WTC11 (cell line): ENCODE data around the gene ZNF343. TPM values are rescaled to one million over a fixed set of nuclear protein-coding genes. Genes with fewer than 3 reads are reported as not detected.

Experiments
- ARID4B ChIP-seq: sonication (generic); formaldehyde crosslinking; IDR thresholded peaks from 2 replicates; pipeline ENCODE4 v1.8.0; 2023; ENCODE audit warnings: missing genetic modification reagents, mild to moderate bottlenecking, borderline replicate concordance
- CBFB ChIP-seq: sonication (generic); formaldehyde crosslinking; IDR thresholded peaks from 2 replicates; pipeline ENCODE4 v1.8.1; 2022; ENCODE audit warnings: mild to moderate bottlenecking, low read depth, missing genetic modification reagents
- ESRRA ChIP-seq: sonication (generic); formaldehyde crosslinking; IDR thresholded peaks from 2 replicates; pipeline ENCODE4 v1.8.1; 2022; ENCODE audit warnings: mild to moderate bottlenecking, missing genetic modification reagents, borderline replicate concordance
- ETV6 ChIP-seq: sonication (generic); formaldehyde crosslinking; IDR thresholded peaks from 2 replicates; pipeline ENCODE4 v1.8.1; 2022; ENCODE audit warnings: mild to moderate bottlenecking, missing genetic modification reagents
- FOXJ3 ChIP-seq: sonication (generic); formaldehyde crosslinking; IDR thresholded peaks from 2 replicates; pipeline ENCODE4 v1.9.0; 2021; ENCODE audit warnings: missing genetic modification reagents, mild to moderate bottlenecking, borderline replicate concordance
- FOXP4 ChIP-seq: sonication (generic); formaldehyde crosslinking; IDR thresholded peaks from 2 replicates; pipeline ENCODE4 v1.8.0; 2022; ENCODE audit warnings: mild to moderate bottlenecking, missing genetic modification reagents
- GRHL2 ChIP-seq: fragments of 250-450 bp; sonication (Bioruptor Pico); IDR thresholded peaks from 2 replicates; pipeline ENCODE4 v1.8.0; 2022; ENCODE audit warnings: mild to moderate bottlenecking, moderate library complexity; ENCODE audit not compliant: insufficient replicate concordance, severe bottlenecking
- GTF2I ChIP-seq: fragments of 250-450 bp; sonication (Bioruptor Pico); conservative IDR thresholded peaks from 2 replicates; pipeline ENCODE4 v1.4.0; 2021; ENCODE audit warnings: mild to moderate bottlenecking
- NFE2L1 ChIP-seq: sonication (generic); formaldehyde crosslinking; IDR thresholded peaks from 2 replicates; pipeline ENCODE4 v1.8.1; 2023; ENCODE audit warnings: missing genetic modification reagents
- NFYB ChIP-seq: sonication (generic); formaldehyde crosslinking; conservative IDR thresholded peaks from 2 replicates; pipeline ENCODE4 v1.8.0; 2022; ENCODE audit warnings: low read depth, missing genetic modification reagents
- OVOL2 ChIP-seq: fragments of 250-450 bp; sonication (Bioruptor Pico); IDR thresholded peaks from 2 replicates; pipeline ENCODE4 v1.9.0; 2021; ENCODE audit warnings: mild to moderate bottlenecking, borderline replicate concordance
- RELA ChIP-seq: sonication (generic); formaldehyde crosslinking; IDR thresholded peaks from 2 replicates; pipeline ENCODE4 v1.8.1; 2022; ENCODE audit warnings: missing genetic modification reagents, mild to moderate bottlenecking, borderline replicate concordance
- SMAD4 ChIP-seq: sonication (generic); formaldehyde crosslinking; IDR thresholded peaks from 2 replicates; pipeline ENCODE4 v1.8.0; 2022; ENCODE audit warnings: mild to moderate bottlenecking, missing genetic modification reagents
- SOX15 ChIP-seq: fragments of 250-450 bp; sonication (Bioruptor Pico); IDR thresholded peaks from 2 replicates; pipeline ENCODE4 v1.9.0; 2021; ENCODE audit warnings: mild to moderate bottlenecking
- TEAD1 ChIP-seq: sonication (generic); formaldehyde crosslinking; IDR thresholded peaks from 2 replicates; pipeline ENCODE4 v1.8.0; 2022; ENCODE audit warnings: mild to moderate bottlenecking, missing genetic modification reagents
- USF1 ChIP-seq: sonication (generic); formaldehyde crosslinking; IDR thresholded peaks from 2 replicates; pipeline ENCODE4 v1.8.0; 2022; ENCODE audit warnings: mild to moderate bottlenecking, missing genetic modification reagents
- ZNF121 ChIP-seq: sonication (generic); formaldehyde crosslinking; IDR thresholded peaks from 2 replicates; pipeline ENCODE4 v1.8.0; 2023; ENCODE audit warnings: missing genetic modification reagents
- ZNF317 ChIP-seq: sonication (generic); formaldehyde crosslinking; IDR thresholded peaks from 2 replicates; pipeline ENCODE4 v1.8.1; 2023; ENCODE audit warnings: low read depth, mild to moderate bottlenecking, moderate library complexity, missing genetic modification reagents, borderline replicate concordance
- ZNF512 ChIP-seq: sonication (generic); formaldehyde crosslinking; IDR thresholded peaks from 2 replicates; pipeline ENCODE4 v1.8.1; 2022; ENCODE audit warnings: missing genetic modification reagents, borderline replicate concordance
- total RNA-seq: library from RNA; stranded (reverse); gene quantifications from 3 replicates; pipeline ENCODE4 v1.2.3, GENCODE V29; 2021
- TF ChIP-seq, protein P1 (sequence below): sonication (generic); formaldehyde crosslinking; IDR thresholded peaks from 2 replicates; pipeline ENCODE4 v1.8.0; 2023; ENCODE audit warnings: mild to moderate bottlenecking, missing genetic modification reagents
- TF ChIP-seq, protein P2 (sequence below): sonication (generic); formaldehyde crosslinking; IDR thresholded peaks from 2 replicates; pipeline ENCODE4 v1.8.1; 2022; ENCODE audit warnings: mild to moderate bottlenecking, moderate library complexity, missing genetic modification reagents

Gene ZNF343
- total RNA-seq, 1 experiment from 2014 or later: 7.6 TPM

- TF ChIP-seq, protein P1, sequence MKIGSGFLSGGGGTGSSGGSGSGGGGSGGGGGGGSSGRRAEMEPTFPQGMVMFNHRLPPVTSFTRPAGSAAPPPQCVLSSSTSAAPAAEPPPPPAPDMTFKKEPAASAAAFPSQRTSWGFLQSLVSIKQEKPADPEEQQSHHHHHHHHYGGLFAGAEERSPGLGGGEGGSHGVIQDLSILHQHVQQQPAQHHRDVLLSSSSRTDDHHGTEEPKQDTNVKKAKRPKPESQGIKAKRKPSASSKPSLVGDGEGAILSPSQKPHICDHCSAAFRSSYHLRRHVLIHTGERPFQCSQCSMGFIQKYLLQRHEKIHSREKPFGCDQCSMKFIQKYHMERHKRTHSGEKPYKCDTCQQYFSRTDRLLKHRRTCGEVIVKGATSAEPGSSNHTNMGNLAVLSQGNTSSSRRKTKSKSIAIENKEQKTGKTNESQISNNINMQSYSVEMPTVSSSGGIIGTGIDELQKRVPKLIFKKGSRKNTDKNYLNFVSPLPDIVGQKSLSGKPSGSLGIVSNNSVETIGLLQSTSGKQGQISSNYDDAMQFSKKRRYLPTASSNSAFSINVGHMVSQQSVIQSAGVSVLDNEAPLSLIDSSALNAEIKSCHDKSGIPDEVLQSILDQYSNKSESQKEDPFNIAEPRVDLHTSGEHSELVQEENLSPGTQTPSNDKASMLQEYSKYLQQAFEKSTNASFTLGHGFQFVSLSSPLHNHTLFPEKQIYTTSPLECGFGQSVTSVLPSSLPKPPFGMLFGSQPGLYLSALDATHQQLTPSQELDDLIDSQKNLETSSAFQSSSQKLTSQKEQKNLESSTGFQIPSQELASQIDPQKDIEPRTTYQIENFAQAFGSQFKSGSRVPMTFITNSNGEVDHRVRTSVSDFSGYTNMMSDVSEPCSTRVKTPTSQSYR: 0 out of 2 replicates have a peak, but pooled peaks have one; percentile 50
- TF ChIP-seq ETV6 (CRISPR knock-in tag) (peak; percentile 75; the same call in 1 of the 2 replicates), GTF2I (CRISPR knock-in tag) (no peak), SMAD4 (CRISPR knock-in tag) (no peak), OVOL2 (no peak), USF1 (CRISPR knock-in tag) (0 out of 2 replicates have a peak, but pooled peaks have one; percentile 25), CBFB (CRISPR knock-in tag) (0 out of 2 replicates have a peak, but pooled peaks have one; percentile 63), ARID4B (CRISPR knock-in tag) (peak; percentile 76; the same call in 1 of the 2 replicates), GRHL2 (CRISPR knock-in tag) (no peak), ZNF121 (CRISPR knock-in tag) (no peak), ZNF512 (CRISPR knock-in tag) (no peak), NFE2L1 (CRISPR knock-in tag) (peak; percentile 87), NFYB (CRISPR knock-in tag) (0 out of 2 replicates have a peak, but pooled peaks have one; percentile 17), FOXJ3 (CRISPR knock-in tag) (no peak), ESRRA (no peak), TEAD1 (CRISPR knock-in tag) (no peak), RELA (peak; percentile 55; the same call in 1 of the 2 replicates), FOXP4 (peak; percentile 78), SOX15 (no peak), ZNF317 (no peak)
- TF ChIP-seq, protein P2, sequence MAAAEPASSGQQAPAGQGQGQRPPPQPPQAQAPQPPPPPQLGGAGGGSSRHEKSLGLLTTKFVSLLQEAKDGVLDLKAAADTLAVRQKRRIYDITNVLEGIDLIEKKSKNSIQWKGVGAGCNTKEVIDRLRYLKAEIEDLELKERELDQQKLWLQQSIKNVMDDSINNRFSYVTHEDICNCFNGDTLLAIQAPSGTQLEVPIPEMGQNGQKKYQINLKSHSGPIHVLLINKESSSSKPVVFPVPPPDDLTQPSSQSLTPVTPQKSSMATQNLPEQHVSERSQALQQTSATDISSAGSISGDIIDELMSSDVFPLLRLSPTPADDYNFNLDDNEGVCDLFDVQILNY (CRISPR knock-in tag): peak; percentile 99
These were observed 38.1 kb downstream of the ZNF343 start, which contains the start of gene SNRPB (continued) for GRCh38 chr20:2470423-2471193.
